Testis (tissue), 2 donors: ENCODE results near the gene SOST.

Source experiments
- POLR2A ChIP-seq: fragments of 450-650 bp; IDR thresholded peaks from one replicate; pipeline ENCODE4 v1.6.1; 2017; ENCODE audit warnings: antibody characterized with exemption, mild to moderate bottlenecking, moderate library complexity
- TF ChIP-seq, protein P1 (sequence below), 3 experiments: fragments of 450-650 bp in 2 of 3; fragments of 200-600 bp in 1 of 3; sonication (generic) in 1 of 3; IDR thresholded peaks; one replicate each; pipeline ENCODE4 v1.5.1; 2016 to 2019; ENCODE audit warnings: antibody characterized with exemption in 3 of 3, mild to moderate bottlenecking in 2 of 3, moderate library complexity in 1 of 3

DNA sequence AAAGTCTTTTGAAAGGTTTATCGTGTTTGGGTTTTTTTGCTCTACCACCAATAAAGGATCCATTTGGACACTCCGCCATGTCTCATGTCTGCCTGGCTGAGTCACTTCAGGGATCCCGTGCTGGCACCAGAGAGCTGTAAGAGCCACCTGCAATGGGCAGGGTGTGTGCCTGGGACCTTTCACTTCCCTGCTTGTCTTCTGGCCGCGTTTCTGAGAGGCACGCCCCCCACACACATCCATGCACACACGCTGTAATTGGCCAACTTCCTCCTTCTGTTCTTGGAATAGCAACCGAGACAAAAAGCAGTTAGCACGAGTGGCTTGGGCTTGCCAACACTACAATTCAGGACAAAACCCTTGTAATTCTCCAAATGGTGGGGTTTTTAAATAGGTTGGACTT lies 9.8 kb upstream of the SOST start:
- TF ChIP-seq, protein P1, sequence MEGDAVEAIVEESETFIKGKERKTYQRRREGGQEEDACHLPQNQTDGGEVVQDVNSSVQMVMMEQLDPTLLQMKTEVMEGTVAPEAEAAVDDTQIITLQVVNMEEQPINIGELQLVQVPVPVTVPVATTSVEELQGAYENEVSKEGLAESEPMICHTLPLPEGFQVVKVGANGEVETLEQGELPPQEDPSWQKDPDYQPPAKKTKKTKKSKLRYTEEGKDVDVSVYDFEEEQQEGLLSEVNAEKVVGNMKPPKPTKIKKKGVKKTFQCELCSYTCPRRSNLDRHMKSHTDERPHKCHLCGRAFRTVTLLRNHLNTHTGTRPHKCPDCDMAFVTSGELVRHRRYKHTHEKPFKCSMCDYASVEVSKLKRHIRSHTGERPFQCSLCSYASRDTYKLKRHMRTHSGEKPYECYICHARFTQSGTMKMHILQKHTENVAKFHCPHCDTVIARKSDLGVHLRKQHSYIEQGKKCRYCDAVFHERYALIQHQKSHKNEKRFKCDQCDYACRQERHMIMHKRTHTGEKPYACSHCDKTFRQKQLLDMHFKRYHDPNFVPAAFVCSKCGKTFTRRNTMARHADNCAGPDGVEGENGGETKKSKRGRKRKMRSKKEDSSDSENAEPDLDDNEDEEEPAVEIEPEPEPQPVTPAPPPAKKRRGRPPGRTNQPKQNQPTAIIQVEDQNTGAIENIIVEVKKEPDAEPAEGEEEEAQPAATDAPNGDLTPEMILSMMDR (IDR thresholded peaks at IDR 0.05): no peak
- TF ChIP-seq POLR2A: no peak
